K562 (cell line): ENCODE results near the gene IBA57. TPM values are rescaled to one million over a fixed set of nuclear protein-coding genes. Genes with fewer than 3 reads are reported as not detected.

ENCODE experiments used
- ARID3B ChIP-seq: fragments of 250-450 bp; sonication (Bioruptor Pico); IDR thresholded peaks from 2 replicates; pipeline ENCODE4 v1.4.0; 2020; ENCODE audit warnings: borderline replicate concordance
- BCL6 ChIP-seq: fragments of 250-450 bp; sonication (Bioruptor Pico); IDR thresholded peaks from 2 replicates; pipeline ENCODE4 v1.4.0; 2020
- CREB1 ChIP-seq, 2 experiments: sonication (generic) in 1 of 2; formaldehyde crosslinking in 1 of 2; IDR thresholded peaks; 2 replicates each; pipeline versions ENCODE4 v1.6.1 to v1.8.0; 2012 to 2022; ENCODE audit warnings: inconsistent platforms in 1 of 2, mild to moderate bottlenecking in 1 of 2, missing genetic modification reagents in 1 of 2, moderate library complexity in 1 of 2
- CTCF ChIP-seq, 3 experiments: IDR thresholded peaks in 2 of 3; conservative IDR thresholded peaks in 1 of 3; 2 replicates each; pipeline ENCODE4 v1.5.1; 2011 to 2012; ENCODE audit warnings: low read length in 3 of 3, mild to moderate bottlenecking in 3 of 3, control low read depth in 2 of 3, improper control_type of control experiment in 1 of 3, inconsistent platforms in 1 of 3, low read depth in 1 of 3, mixed read lengths in 1 of 3, moderate library complexity in 1 of 3; ENCODE audit not compliant: insufficient read depth in 2 of 3
- GTF2E2 ChIP-seq: fragments of 200-800 bp; sonication (Bioruptor generic); IDR thresholded peaks from 2 replicates; pipeline ENCODE4 v1.6.1; 2016; ENCODE audit warnings: missing genetic modification characterization, missing compliant biosample characterization
- MAZ ChIP-seq, 2 experiments: fragments of 450-650 bp in 1 of 2; sonication (generic) in 1 of 2; formaldehyde crosslinking; IDR thresholded peaks in 1 of 2; conservative IDR thresholded peaks in 1 of 2; 2 replicates each; pipeline versions ENCODE4 v1.4.0 to v1.5.0; 2020; ENCODE audit warnings: mild to moderate bottlenecking in 1 of 2, missing genetic modification reagents in 1 of 2
- MBD2 ChIP-seq: sonication (generic); IDR thresholded peaks from 2 replicates; pipeline ENCODE4 v1.6.1; 2016; ENCODE audit warnings: low read depth, borderline replicate concordance
- MEIS2 ChIP-seq: fragments of 450-650 bp; IDR thresholded peaks from 2 replicates; pipeline ENCODE4 v1.6.1; 2014; ENCODE audit warnings: mild to moderate bottlenecking; ENCODE audit not compliant: partially characterized antibody
- MIER1 ChIP-seq: fragments of 450-650 bp; IDR thresholded peaks from 2 replicates; pipeline ENCODE4 v1.6.1; 2016; ENCODE audit warnings: antibody characterized with exemption, mild to moderate bottlenecking, low read depth
- MTA3 ChIP-seq: fragments of 450-650 bp; formaldehyde crosslinking; IDR thresholded peaks from 2 replicates; pipeline ENCODE4 v1.6.1; 2017; ENCODE audit warnings: mild to moderate bottlenecking, borderline replicate concordance
- SMARCA5 ChIP-seq: fragments of 450-650 bp; IDR thresholded peaks from 2 replicates; pipeline ENCODE4 v1.6.1; 2016
- ZEB2 ChIP-seq: fragments of 450-650 bp; IDR thresholded peaks from 2 replicates; pipeline ENCODE4 v1.6.1; 2016
- ZNF699 ChIP-seq: fragments of 250-450 bp; sonication (Bioruptor Pico); IDR thresholded peaks from 2 replicates; pipeline ENCODE4 v1.8.0; 2021; ENCODE audit warnings: mild to moderate bottlenecking, moderate library complexity; ENCODE audit not compliant: insufficient replicate concordance
- polyA plus RNA-seq, 8 experiments: library from polyadenylated mRNA; depleted of rRNA in 4 of 8; stranded (reverse) in 5 of 8; unstranded in 3 of 8; fragments of >200 nt; fragmentation: Nextera tagmentation in 2 of 8; fragmentation: Illumina TruSeq in 1 of 8; extraction: Ambion mirVana in 2 of 8; extraction: Trizol in 1 of 8; gene quantifications; 2 replicates each; pipeline versions ENCODE4 v1.2.1 to v1.2.3, GENCODE V29; 2011 to 2014; ENCODE audit warnings: inconsistent platforms in 1 of 8, missing spikeins in 1 of 8
- total RNA-seq, 7 experiments: library from RNA; depleted of rRNA in 6 of 7; stranded (reverse); fragments of >200 nt in 6 of 7; fragmentation: Illumina TruSeq in 2 of 7; extraction: Trizol in 2 of 7; gene quantifications; 2 replicates each; pipeline versions ENCODE4 v1.2.1 to v1.2.3, GENCODE V29; 2011 to 2021; ENCODE audit warnings: low replicate concordance in 1 of 7
- TF ChIP-seq, protein P1 (sequence below): fragments of 250-450 bp; sonication (Bioruptor Pico); IDR thresholded peaks from 2 replicates; pipeline ENCODE4 v1.8.0; 2021; ENCODE audit warnings: borderline replicate concordance, mild to moderate bottlenecking, moderate library complexity; ENCODE audit not compliant: poor library complexity, severe bottlenecking
- TF ChIP-seq, protein P2 (sequence below): fragments of 250-450 bp; sonication (Bioruptor Pico); IDR thresholded peaks from 2 replicates; pipeline ENCODE4 v1.8.0; 2021; ENCODE audit warnings: moderate library complexity, mild to moderate bottlenecking, inconsistent platforms
- TF ChIP-seq, protein P3 (sequence below), 2 experiments: fragments of 200-800 bp in 1 of 2; sonication (Bioruptor generic) in 1 of 2; sonication (generic) in 1 of 2; formaldehyde crosslinking in 1 of 2; IDR thresholded peaks in 1 of 2; conservative IDR thresholded peaks in 1 of 2; 2 replicates each; pipeline versions ENCODE4 v1.5.0 to v1.6.1; 2016 to 2020; ENCODE audit warnings: missing compliant biosample characterization in 1 of 2, missing genetic modification characterization in 1 of 2, missing genetic modification reagents in 1 of 2

Gene IBA57
- total and polyA plus RNA-seq, 9 of the 15 experiments (the other 6 are each of a cell fraction or from before 2014, with no cell fraction given): 0.77 to 15.5 (median 2.7) TPM

DNA sequence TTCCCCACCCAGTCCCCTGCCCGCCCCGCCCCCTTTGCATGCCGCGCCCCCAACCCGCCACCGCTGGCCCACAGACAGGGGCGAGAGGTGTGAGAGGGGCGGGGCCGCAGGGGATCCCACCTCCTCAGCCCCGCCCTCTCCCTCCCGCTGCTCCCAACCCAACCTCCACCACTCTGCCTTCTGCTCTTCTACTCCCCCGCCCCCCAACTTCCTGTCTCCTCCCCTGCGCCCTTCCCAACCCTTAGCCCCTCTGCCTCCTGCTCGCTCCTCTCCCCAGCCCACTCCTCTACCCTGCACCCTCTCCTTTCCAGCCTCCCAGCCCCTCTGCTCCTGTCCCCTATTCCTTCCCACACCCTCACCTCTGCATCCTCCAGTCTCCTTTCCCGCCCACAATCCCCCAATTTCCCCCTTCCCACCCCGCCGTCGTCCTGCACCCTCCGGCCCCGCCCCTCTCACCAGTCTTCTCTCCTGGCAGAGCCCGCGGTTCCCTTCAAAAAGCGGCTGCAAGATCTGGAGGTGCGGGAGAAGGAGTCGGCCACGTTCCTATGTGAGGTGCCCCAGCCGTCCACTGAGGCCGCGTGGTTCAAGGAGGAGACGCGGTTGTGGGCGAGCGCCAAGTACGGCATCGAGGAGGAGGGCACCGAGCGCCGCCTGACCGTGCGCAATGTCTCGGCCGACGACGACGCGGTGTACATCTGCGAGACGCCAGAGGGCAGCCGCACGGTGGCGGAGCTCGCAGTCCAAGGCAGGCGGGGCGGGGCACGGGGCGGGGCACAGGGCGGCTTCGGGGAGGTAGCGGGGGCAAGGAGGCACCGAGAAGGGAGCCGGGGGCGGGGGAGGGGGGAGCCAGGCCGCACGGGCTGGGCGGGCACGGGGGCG lies 47.6 kb downstream of the IBA57 start (continued):
- TF ChIP-seq CREB1 (IDR thresholded peaks at IDR 0.05) (peak; percentile 84), CREB1 (CRISPR knock-in tag; IDR thresholded peaks at IDR 0.05) (peak; percentile 89), MAZ (CRISPR knock-in tag; conservative IDR thresholded peaks at IDR 0.05 in 1 of 2, IDR thresholded peaks at IDR 0.05 in 1 of 2) (peak; percentile 61 to 74), MTA3 (peak; percentile 79; the same call in 1 of the 2 replicates), MIER1 (0 out of 2 replicates have a peak, but pooled peaks have one; percentile 52), BCL6 (CRISPR knock-in tag) (no peak), CTCF (IDR thresholded peaks at IDR 0.05 in 2 of 3, conservative IDR thresholded peaks at IDR 0.05 in 1 of 3; ENCODE audit: insufficient read depth in 2 of 3, low read depth in 1 of 3, low read length in 3 of 3) (peak; percentile 63 to 95 (median 85); a peak in 5 of 6 replicates), GTF2E2 (tag) (no peak), SMARCA5 (peak; percentile 57; the same call in 1 of the 2 replicates), MBD2 (no peak), ARID3B (CRISPR knock-in tag) (no peak), ZNF699 (CRISPR knock-in tag) (no peak), ZEB2 (no peak), MEIS2 (no peak)
- TF ChIP-seq, protein P1, sequence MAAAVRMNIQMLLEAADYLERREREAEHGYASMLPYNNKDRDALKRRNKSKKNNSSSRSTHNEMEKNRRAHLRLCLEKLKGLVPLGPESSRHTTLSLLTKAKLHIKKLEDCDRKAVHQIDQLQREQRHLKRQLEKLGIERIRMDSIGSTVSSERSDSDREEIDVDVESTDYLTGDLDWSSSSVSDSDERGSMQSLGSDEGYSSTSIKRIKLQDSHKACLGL (CRISPR knock-in tag): no peak
- TF ChIP-seq, protein P2, sequence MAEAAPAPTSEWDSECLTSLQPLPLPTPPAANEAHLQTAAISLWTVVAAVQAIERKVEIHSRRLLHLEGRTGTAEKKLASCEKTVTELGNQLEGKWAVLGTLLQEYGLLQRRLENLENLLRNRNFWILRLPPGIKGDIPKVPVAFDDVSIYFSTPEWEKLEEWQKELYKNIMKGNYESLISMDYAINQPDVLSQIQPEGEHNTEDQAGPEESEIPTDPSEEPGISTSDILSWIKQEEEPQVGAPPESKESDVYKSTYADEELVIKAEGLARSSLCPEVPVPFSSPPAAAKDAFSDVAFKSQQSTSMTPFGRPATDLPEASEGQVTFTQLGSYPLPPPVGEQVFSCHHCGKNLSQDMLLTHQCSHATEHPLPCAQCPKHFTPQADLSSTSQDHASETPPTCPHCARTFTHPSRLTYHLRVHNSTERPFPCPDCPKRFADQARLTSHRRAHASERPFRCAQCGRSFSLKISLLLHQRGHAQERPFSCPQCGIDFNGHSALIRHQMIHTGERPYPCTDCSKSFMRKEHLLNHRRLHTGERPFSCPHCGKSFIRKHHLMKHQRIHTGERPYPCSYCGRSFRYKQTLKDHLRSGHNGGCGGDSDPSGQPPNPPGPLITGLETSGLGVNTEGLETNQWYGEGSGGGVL (CRISPR knock-in tag): no peak
- TF ChIP-seq, protein P3, sequence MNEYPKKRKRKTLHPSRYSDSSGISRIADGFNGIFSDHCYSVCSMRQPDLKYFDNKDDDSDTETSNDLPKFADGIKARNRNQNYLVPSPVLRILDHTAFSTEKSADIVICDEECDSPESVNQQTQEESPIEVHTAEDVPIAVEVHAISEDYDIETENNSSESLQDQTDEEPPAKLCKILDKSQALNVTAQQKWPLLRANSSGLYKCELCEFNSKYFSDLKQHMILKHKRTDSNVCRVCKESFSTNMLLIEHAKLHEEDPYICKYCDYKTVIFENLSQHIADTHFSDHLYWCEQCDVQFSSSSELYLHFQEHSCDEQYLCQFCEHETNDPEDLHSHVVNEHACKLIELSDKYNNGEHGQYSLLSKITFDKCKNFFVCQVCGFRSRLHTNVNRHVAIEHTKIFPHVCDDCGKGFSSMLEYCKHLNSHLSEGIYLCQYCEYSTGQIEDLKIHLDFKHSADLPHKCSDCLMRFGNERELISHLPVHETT (CRISPR knock-in tag; conservative IDR thresholded peaks at IDR 0.05 in 1 of 2, IDR thresholded peaks at IDR 0.05 in 1 of 2): no peak
